HG03139 (cell line): ENCODE results near the gene PITX2.
"Not testable (repeated sequence)": the region's sequence is repeated elsewhere in the genome, so short reads cannot be mapped to it uniquely, and the experiment has no call there.

Experiments used
- ATAC-seq: cut with Tn5 transposase; IDR thresholded peaks from one replicate; pipeline ENCODE4 v1.9.1; 2021; ENCODE audit not compliant: unreplicated experiment

PITX2 gene

GRCh38 chr4:110612631-110613269 is 10.1 kb downstream of the PITX2 start:
- no peak for ATAC-seq

DNA sequence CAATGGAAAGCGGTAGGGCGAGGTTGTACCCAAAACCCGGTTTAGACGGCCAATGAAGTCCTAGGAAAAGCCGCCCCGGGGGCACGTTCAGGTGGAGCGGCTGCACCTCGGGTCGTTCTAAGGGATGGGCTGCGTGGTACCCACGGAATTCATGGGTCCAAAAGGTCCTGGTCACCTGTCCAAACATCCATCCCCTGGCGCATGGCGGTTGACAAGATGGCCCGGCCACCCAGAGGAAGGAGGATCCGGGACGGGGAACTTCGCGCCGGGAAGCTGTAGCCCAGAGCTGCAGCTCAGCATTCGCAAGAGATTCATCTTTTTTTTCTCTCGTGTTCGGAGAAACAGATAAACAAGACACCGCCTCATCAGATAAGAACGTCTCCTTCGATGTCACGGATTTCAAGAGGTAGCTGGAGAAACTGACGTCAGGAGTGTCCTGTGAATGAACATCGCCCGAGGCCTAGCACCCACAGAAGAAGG is 10.9 kb downstream of the PITX2 start:
- ATAC-seq, result no peak

DNA sequence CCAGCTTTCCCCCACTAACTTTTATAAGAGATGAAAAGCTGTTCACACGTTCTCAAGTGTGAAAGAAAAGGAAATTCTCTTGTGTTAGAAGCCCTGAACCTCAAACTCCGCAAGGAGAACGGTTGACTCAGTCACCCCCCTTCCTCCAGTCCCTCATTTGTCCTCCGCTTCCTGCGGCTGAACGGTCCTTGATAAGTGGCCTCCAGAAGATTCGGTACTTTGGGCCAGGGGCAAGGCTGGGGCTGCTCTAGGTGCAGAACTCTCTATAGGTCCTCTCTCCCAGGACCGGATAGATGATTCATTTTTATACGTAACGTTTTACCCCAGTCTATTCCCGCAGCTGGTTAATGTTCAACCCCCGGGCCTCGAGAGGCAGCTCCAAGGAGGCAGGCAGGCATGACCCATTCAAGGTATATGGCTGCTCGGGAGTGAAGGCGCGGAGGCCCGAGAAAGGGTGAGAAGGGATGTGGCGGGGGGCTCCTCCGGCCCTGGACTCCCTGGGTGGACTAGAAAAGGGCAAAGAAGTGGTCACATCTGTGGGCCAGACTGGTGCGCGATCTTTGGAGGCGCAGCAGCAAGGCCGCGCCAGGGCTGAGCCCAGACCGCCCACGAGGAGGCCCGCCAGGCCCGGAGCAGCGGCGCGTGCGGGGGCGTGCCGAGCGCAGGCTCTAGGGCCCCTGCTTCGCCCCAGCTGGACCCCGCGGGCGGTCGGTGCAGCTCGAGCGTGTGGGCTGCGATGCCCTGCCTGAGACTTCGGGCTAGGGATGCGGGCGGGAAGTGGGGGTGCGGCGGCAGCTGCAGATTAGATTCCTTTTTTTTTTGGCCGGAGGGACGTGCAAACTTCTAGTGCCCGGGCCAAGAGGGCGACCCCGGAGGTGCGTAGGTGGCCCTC is 11.7 kb downstream of the PITX2 start:
- ATAC-seq, result peak; percentile 87

GRCh38 chr4:110610620-110610939 is 12.3 kb downstream of the PITX2 start:
- no peak for ATAC-seq

DNA sequence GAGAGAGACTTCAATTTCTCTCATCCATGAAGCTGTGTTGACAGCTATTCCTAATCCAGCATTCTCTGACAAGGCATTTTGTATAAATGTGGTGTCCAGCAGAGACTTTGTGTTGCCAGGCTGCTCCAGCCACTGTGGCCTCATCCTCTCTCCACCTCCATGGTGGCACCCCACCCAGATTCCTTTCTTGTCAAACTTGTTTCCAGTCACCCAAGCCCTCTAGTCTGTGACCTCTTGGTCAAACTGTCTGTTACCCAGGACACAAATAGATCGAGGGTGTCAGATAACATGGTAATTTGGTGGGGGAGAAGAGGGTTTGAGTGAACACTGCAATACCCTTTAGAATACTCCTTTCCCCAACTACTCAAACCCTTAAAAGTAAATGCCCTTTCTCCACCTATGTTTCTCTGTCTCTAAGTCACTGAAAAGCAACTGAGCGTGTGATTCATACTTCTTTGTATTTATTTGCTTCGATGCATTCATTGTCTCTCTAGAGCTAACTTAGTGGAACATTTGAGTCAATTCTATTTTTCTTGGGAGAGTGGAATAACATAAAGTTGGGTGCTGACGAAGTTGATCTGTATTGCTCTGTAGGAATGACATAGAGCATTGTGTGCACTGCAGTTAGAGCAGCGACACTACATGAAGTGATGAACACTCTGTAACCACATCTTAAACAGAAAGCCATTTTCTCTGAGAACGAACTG is 13.7 kb downstream of the PITX2 start:
- no peak for ATAC-seq

DNA sequence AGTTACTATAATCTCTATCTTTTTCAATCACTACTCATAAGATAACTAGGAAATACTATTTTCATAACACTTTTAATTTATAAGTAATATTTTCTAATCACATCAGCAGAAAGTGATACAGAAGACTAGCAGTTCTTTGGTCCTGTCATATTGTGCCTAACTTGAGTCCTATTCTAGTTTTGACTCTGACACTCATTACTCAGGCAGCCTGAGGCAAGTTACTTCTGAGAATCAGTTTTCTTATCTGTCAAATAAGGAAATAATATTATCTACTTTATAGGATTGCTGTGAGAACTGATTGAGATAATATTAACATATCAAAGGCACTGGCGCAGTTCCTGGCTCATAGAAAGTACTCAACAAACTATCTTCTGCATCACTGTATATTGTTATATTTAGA is 17.8 kb downstream of the PITX2 start:
- no peak for ATAC-seq

GRCh38 chr4:110602061-110602460 is 20.8 kb downstream of the PITX2 start:
- no peak for ATAC-seq

DNA sequence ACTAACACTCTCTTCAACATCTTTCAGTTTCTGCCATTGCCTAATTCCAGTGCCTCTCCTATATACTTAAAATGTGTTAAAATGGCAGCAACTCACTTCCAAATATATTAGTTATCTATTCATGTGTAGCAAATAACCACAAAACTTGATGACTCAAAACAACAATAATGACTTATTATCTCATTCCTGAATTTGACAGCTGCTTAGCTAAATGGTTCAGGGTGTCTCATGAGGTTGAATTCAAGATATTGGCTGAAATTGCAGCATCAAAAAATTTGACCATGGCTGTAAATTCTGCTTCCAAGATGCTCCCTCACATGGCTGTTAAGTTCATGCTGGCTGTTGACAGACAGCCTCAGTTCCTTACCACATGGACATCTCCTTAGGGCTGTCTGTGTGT is 25.3 kb downstream of the PITX2 start:
- no peak for ATAC-seq

GRCh38 chr4:110596431-110596830 is 26.4 kb downstream of the PITX2 start:
- ATAC-seq, result no peak

GRCh38 chr4:110595583-110595982 is 27.3 kb downstream of the PITX2 start:
- ATAC-seq, result no peak

DNA sequence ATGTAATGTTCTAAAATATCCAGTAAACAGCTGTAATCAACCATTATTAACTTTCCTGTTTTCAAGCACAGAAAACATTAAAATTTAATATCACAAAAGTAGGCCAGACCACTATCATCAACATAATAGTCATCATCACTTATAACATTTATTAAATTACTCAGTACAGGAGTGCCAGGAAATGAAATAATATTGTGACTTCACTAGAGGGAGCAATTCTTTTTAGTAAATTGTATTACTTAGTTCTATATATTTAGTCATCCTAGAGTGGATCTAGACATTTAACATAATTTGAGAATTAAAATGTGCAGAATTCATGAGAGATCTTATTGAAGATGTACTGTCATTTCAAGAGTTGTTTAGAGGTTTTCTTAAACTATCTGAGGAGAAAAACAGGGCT is 33.6 kb downstream of the PITX2 start:
- ATAC-seq, result no peak

- ATAC-seq, result no peak
Observed at GRCh38 chr4:110587666-110588285, 35.1 kb downstream of the PITX2 start.

DNA sequence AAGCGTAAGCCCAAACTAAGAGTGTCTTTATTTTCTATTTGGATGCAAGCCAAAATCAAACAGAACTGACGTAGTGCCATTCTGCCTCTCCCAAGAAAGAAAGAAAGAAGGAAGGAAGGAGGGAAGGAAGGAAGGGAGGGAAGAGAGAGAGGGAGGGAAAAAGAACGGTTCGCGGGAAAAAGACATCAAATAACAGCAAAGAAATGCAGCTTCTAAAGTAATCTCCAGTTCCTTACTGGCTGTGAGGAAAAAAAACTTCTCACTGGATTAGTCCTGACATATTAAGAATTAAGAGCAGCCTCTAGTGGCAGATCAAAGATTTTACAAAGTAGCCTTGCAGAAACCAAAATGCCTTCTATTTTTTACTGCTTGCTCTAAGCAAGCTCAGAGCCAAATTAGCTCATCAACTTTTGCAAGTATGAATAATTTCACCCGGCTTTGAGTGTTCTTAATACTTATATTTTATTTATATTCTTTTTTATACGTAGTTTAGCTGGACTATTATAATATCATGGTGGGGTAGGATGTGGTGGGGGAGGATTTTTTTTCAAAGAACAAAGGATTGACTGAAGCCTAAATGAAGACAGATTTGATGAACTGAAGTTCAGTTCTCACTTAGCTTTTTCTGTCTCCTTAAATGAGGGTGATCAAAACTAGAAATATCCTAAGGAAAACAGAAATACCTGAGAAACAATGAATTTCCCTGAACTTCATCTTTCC is 36.6 kb downstream of the PITX2 start:
- ATAC-seq, result no peak

GRCh38 chr4:110576696-110577095 is 46.2 kb downstream of the PITX2 start:
- ATAC-seq, result not testable (repeated sequence)
